GM21737 (cell line): ENCODE measurements around the gene ESAM.
"Not testable (repeated sequence)": the region's sequence is repeated elsewhere in the genome, so short reads cannot be mapped to it uniquely, and the experiment has no call there.

Source experiments
- ATAC-seq: cut with Tn5 transposase; IDR thresholded peaks from one replicate; pipeline ENCODE4 v1.9.1; 2021; ENCODE audit warnings: mild to moderate bottlenecking, moderate library complexity; ENCODE audit not compliant: unreplicated experiment

The ESAM gene

DNA sequence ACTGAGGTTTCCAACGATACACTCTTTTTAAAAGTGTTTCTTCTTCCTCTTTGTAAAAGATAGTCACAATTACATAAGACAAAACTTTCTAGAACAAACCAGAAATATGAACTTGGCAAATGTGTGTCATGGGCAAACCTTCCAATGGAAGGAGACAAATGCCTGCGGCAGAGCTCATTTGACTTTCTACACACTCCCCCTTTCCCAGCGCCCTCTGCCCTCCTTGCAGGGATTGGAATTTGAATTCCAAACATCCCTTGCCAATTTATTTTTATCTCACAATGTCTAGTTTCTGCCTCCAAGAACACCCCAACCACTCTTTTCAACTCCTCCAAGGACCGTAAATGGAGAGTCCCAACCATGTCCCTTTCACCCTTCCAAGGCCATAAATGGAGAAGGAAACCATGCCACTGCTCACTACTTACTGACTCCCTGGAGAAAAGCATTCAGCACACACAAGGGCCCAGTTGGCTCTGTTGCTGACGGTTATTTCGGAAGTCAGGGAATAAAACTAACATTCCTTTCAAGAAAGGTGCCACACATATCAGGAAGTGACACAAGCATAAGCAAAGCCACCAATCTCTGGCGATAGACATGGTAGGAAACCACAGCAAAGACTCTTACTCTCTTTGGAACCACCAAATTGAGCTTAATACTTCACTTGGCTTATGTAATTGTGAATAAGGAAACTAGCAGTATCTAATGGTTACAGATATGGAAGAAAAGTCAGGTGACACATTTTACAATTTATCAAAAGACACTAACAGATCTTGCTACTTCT, 15.0 kb upstream of the ESAM start:
- no peak for ATAC-seq

DNA sequence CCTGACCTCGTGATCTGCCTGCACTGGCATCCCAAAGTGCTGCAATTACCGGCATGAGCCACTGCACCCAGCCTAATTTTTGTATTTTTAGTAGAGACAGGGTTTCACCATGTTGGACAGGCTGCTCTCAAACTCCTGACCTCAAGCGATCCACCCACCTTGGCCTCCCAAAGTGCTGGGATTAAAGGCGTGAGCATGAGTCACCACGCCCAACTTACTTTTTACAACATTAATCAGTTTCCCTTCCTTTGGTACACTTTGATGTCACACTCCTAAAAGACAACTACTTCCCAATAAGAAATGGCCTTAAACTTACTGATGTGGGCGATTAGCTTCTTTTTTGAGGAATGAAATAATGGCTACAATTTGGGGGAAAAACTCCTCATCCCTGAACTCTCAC, 8.9 kb upstream of the ESAM start:
- ATAC-seq = not testable (repeated sequence)

DNA sequence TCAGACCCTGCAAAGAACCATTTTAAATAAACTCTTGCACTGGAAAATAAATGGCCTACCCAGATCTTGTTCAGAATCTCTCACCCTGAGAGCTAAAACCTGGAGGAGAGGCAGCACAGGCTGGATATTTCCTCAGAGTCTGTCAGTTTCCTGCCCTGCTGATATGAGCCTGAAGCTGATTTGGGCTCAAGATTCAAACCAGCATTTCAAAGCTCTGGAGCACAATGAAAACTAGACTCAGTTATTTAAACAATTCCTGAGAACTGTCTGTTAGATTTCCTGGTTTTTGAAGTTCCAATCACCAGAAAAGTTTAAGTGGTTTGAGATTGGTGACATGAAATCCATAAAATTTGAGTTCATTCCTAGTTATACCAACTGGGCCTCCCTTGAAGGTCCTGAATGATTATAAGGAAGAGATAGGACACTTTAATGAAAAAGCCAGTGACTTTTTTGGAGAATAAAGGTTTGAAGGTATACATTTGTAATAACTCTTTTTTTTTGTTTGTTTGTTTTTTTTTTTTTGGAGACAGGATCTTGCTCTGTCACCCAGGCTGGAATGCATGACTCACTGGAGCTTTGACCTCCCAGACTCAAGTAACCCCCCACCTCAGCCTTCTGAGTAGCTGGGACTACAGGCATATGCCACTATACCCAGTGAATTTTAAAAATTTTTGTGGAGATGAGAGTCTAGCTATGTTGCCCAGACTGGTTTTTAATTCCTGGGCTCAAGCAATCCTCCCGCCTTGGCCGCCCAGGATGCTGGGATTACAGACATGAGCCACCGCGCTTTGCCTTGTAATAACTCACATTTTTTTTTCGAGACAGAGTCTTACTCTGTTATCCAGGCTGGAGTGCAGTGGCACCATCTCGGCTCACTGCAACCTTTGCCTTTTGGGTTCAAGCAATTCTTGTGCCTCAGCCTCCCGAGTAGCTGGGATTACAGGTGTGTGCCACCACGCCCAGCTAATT, 8.0 kb upstream of the ESAM start:
- ATAC-seq = no peak

DNA sequence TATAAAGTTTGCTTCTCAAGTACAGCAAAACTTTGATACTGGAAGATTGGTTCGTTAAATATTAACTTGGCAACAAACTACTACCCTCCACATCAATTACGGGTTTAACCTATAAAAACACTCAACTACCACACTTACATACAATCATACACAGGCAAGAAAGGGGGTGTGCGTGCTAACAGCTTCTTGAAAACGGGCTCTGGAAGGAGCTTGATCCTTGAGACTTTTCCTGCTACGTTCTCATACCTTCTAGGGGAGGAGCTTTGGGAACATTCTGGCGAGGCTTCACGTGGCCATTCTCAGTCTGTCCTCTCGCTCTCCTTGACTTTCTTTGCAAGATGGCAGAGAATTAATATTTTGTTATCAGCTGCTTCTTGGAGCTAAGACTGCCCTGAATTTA, 6.8 kb upstream of the ESAM start:
- ATAC-seq = no peak

DNA sequence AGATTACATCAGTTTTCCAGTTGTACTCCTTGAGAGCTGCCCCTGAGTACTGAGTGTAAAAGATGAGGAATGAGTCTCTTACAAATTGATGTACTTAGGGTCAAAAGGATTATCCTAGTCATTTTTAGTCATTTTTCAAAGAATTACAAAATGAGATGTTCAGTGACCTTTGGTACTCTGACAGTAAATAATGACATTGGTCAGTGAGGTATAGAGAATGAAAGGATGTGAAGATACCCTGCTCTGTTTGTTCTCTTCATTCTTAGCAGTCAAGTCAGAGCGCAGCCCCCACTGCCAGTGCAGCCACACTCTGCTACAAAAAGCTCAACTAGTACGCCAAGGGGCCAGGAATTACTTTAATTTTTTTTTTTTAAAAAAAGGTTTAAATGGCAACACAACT, 4.1 kb upstream of the ESAM start:
- no peak for ATAC-seq

DNA sequence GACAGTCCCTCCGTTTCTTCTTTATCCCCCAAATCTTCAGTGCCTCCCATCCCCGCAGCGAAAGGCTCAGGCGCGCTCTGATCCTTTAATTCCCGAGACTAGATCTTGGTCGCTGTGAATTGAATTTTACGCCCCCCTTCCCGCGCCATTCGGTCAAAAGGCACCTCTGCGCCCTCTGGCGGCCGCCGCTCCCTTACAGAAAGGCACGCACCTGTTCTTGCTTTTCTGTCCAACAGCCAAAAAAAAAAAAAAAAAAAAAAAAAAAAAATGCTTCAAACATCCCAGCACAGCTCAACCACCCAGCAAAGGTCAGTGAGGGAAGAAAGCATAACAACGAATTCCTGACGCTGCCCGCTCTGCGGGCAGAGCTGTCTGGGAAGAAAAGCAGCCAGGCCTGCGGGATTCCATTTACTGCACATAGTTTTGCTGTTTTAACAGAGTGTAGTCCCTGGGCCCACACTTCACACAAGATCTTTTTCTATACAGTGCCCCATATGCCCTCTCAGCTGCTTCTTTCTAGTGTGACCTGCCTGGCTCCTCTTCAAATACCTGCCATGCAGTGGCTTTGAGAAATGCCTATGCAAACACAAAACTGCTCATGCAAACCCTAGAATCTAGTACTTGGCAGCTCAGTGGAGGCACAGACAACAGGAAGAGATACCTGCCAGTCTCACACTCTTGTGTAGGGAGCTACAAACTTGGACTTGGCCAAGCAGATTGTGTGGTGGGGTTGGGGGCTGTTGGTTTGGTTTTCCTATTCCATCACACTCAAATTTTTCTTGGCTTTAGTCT, 1.3 kb upstream of the ESAM start:
- no peak for ATAC-seq

DNA sequence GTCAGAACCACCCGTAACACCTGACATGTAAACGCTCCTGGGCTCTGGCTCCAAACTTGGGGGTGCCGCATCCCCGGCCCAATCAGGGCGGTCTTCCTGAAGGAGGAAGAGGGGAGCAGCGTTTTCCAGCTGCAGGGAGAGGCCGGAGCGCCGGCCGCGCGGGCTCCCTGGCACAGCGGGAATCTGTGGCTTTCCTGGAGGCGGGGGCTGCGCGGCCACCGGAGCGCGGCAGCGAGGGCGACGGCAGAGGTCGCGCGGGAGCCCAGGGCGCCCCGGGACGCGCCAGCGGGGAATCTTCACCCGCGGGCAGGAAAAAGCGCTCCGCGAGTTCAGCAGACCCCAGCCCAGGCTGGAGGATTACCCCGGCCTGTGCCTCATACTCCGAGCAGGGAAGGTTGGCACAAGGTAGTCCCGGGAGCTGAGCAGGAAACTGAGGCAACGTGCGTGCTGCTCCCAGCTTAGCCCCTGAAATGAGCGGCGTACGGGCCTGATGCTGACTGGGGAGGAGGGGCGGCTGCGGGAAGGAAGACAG, 600 bp upstream of the ESAM start:
- peak; percentile 8 for ATAC-seq

DNA sequence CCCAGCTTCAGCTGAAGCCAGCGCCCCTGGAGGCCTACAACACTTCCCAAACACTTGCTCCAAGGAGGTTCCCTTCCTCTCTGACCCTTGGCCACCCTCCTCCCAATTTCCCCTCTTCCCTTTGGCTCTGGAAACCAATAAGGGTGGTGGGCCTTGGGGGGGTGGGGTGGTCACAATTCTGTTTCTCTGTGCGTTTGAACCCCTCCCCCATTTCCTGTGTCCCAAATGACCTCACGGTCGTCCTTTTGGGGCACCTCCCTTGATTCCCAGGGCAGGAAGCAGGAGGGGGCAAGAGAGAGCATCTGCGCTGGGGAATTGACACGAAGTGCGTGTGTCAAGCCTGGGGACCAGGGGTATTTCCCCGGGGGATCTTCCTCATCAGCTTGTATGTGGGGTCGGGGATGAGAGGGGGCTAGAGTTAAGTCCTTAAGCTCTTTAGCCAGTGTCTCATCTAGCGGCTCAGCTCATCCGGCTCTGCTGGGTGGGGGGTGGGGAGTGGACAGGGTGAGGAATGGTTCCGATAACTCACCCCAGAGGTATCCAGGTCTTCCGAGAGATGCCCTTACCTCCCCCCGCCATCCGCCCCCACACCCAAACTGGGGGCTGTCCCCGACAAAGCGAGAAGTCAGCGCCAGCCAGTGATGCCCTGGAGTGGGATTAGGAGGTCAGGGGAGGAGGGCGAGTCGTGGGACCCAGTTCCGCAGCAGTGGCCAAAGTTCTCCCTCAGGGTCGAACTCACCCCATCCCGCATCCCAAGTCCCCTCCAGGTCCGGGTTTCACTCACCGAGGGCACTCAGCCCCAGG, 587 bp downstream of the ESAM start:
- no peak for ATAC-seq

DNA sequence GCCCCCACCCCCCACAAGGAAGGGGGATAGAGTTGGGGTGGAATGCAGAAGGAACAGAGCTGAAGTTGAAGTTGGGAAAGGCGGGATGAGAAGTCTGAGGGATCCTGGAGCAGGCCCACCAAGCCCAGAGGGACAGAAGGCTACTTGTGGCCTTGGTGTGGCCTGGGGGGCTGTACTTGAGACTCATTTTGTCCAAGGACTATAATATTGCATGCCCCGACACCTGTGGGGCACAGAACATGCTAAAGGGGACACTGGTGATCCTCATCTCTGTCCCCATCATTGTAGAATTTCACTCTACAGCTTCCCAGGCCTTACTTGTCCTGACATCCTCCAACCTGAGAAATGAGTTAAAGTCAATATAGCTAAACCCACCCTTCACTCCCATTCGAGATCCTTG, 1.3 kb downstream of the ESAM start:
- ATAC-seq = no peak

DNA sequence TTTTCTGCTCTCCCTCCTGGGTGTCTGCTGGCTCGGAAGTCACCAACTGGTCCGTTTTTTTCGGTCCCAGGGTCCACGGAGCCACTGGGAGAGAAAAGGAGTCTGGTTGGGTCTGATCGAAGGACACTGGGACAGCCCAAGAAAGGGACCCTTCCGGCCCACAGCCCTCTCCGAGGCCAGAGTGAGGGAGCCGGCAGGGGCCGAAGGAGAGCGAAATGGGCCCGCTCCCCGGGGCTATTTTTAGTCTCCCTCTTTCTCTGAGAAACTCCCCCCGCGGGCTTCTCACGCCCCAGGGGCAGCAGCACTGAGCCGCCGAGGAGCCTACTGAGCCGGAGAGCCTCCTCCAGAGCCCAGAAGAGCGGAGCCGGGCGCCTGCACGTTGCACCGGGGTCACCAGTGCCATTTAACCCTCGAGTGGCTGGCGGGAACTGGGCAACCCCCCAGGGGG, 1.9 kb downstream of the ESAM start:
- no peak for ATAC-seq

DNA sequence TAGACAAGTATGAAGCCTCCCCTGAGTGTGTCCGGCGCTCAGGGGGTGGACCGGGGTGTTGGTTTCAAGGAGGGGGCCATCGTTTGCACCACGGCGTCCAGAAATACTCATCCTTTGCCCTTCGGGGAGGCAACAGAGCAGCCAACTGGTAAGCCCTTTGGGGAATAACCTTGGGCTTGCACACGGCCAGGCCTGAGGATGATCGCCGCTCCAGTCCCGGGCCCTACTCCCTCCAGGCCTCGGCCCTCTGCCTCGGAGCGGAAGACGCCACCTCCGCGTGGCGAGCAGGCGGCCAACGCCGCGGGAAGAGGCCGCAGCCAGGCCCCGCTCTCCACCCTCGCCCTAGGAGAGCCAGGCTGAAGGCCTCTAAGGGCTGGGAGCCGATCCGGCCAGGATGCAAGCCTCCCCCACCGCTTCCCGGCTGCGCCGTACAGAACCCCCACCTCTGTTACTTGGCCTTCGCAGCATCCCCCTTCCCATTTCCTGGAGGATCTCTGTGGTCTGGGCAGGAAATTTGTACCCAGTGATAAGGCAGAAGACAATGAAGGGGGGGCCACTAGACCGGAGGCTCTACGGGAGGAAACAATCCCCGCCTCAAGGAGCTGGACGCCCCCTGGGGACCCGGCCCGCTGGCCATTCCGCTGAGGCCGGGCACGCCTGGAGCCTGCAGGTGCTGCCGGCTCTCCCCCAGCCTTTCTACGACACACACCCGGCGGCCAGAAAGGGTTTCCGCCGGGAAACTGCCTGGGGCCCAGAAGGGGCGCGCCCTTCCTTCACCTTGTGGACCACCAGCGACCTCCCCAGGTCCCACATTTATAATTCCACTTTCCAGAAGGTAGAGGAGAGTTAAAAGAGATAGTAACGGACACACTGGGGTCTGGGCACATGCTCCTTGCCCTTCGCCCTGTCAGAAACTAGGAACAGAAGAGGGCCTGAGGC, 2.6 kb downstream of the ESAM start:
- no peak for ATAC-seq

DNA sequence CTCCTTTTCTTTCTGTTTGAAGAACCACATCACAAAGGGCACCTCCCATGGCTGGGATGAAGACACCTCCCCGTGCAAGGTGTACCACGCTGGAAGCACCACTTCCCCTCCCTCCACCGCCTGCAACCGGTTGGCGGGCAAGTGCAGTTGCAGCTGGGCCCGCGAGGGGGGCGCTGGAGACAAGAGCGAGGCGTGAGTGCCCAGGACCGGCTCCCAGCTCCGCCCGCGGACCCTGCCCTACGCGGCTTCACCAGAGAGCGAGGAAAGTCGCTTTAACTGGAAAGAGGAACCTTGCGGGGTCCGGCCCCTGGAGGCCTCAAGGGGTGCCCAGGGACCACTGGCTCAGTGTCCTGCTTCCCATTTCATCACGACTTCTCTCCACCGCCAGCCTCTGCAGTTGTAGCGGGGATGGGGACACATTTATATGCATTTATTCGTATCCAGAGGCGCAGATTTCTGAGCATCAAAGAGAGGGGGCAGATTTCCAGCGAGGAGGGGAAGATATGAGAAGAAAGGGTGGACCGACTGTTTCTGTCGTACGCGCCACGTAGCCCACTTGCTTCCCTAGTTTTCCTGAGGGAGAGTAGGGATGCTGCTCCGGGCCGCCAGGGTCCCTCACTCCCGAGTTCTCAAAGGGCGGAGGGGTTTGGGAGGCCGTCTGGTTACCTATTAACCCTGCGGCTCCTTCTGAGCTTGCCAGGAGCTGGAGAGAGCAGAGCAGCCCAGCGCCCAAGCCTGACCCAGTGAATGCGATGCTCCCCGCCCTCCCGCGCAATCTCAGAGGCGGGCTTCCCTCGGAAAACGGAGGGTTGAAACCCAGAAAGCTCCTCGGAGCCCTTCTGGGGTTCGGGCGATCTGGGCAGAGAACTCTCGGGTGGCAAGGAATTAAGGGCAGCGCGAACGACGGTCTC, 3.5 kb downstream of the ESAM start:
- peak; percentile 51 for ATAC-seq

DNA sequence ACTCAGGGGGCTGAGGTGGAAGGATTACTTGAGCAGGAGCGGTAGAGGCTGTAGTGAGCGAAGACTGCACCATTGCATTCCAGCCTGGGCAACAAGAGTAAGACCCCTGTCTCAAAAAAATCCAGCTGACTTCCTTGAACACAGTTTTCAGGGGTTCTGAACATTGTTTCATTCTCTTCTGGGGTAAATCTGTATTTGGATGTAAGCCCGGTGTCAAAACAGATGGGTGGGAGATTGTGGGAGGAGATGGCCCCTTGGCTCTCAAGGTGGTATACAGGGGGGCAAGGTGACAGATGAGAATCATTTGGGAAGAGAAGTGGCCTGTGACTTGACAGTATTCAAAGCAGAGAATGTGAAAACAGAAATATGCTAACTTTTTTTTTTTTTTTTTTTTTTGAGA, 4.8 kb downstream of the ESAM start:
- no peak for ATAC-seq

DNA sequence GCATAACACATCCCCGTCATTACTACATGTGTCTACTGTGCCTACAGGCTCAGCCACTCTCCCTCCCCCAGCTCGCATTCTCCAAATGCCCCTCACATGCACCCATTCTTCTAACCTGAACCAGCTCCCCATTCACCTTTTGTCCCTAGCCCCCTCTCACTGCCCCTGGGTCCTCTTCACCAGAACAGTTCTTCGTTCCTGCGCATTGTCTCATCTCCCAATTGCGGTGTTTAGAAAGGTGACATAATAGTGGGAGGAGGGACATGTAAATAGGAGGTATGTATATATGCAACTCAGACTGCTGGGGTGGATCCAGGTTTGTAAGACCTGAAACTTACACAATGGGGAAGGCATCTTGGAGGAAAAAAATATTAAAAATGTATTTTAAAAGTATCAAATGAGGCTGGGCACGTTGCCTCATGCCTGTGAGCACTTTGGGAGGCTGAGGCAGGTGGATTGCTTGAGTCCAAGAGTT, 5.3 kb downstream of the ESAM start:
- no peak for ATAC-seq

DNA sequence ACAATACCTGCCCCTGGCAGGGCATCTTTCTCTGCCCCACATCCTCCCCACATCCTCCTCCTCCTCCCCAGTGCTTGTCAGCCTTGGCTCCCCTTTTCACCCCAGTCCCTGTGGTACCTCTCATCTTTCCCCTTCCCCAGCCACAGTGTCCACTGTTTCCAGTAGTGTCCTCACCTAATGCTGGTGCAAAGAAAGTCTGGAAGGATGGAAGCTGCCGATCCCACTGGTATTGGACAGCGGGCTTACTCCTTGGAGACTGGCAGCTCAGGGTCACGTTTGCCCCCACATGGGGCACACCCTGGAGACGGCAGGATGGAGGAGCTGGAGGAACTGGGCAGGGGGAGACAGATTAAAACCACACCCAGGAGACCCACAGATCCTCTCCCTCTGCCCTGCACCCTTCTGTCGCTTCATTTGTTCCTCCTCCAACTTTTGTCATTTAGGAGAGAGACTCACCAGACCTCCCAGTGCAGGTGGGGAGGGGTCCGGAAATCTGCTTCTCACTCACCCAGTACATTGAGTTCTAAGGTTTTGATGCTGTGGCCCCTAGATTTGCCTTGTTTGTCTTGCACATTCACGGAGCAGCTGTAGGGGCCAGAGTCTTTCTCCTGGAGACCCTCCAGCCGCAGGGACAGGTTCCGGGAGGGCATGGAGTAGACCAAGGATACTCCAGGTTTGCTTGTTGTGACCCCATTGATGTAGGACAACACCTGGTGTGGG, 5.9 kb downstream of the ESAM start:
- no peak for ATAC-seq

DNA sequence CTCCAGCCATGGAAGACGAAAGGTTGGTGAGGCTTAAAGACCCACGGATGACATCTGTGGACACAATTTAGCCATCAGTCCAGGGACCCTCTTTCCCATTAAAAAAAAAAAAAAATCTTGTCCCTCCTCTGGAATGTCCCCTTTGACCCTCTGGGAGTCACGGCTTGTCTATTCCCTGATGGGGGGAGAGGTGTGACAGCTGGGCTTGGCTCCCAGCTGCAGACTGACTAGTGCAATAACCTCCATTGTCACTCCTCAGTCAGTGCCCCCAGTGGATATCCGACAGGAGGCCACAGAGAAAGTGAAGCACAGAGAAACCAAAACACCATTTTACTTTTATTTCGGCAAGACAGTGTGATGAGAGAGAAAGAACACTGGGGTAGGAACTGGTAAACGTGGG, 7.4 kb downstream of the ESAM start:
- no peak for ATAC-seq

DNA sequence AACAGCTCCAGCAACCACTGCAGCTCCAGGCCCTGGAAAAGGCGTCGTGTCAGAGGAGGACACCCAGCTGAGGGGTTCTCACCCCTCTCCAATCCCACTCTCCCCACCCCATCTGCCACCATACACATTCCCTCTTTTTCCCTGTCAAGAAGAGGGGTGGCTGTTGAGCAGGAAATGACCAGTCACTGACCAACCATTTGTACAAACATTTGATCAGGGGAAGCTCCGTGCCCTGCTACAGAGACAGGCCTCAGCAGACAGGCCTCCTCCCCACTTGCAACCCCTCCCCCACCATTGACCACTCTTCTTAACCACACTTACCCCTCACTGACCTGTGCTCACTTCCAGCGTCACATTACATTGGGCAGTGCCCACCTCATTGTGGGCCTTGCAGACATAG, 7.8 kb downstream of the ESAM start:
- ATAC-seq = no peak
